K562 (cell line): ENCODE data around the gene CDKN1B. TPM values are rescaled to one million over a fixed set of nuclear protein-coding genes. Genes with fewer than 3 reads are reported as not detected.

ENCODE experiments used
- ATAC-seq: fragments of 200-7000 bp; cut with Tn5 transposase; 3 replicates; pipeline ENCODE4 v1.9.1; 2020; ENCODE audit warnings: moderate library complexity
- BruUV-seq: library from RNA; stranded (reverse); fragments of 400-500 nt; replicated peaks from 2 replicates; lab custom pipeline; 2021; lab: Mats Ljungman, UMichigan
- CTCF ChIA-PET: fragments of 300-600 bp; formaldehyde crosslinking; extraction: SDS; loops from one replicate; lab custom pipeline; 2021; ENCODE audit warnings: low intra/inter-chr PET ratio; lab: Yijun Ruan, JAX
- POLR2A ChIA-PET: fragments of 300-600, 350-650 bp; sonication (Branson Sonifier 250); formaldehyde crosslinking; extraction: SDS; loops from one replicate; lab custom pipeline; 2021; ENCODE audit warnings: antibody characterized with exemption, inconsistent platforms; lab: Yijun Ruan, JAX
- DNase-seq, 4 experiments: peaks; one replicate each; pipeline versions ENCODE4 v3.0.0 to v3.0.0-alpha.2; 2011 to 2018; ENCODE audit warnings: low spot score in 3 of 4, mixed read lengths in 3 of 4; ENCODE audit errors: extremely low read depth in 1 of 4
- FAIRE-seq: peaks from 2 replicates; lab custom pipeline; 2011; peaks lifted over from hg19 to GRCh38; lab: Jason Lieb, UNC
- H2AFZ ChIP-seq: 2 replicates; pipeline ENCODE4 v1.6.0; 2011; ENCODE audit warnings: low read depth, low read length, control low read depth, inconsistent platforms
- H3K27ac ChIP-seq: fragments of 200-600 bp; 3 replicates; pipeline ENCODE4 v1.8.0; 2011; ENCODE audit warnings: low read depth, mild to moderate bottlenecking, control low read depth, inconsistent platforms, low read length, moderate library complexity, mixed read lengths; ENCODE audit errors: extremely low read depth
- H3K27me3 ChIP-seq, 2 experiments: fragments of 300-600 bp in 1 of 2; 2 replicates in 1 of 2; 3 replicates in 1 of 2; pipeline versions ENCODE4 v1.6.0 to v1.8.0; 2011; ENCODE audit warnings: inconsistent platforms in 2 of 2, low read length in 2 of 2, mild to moderate bottlenecking in 1 of 2, mixed read lengths in 1 of 2, moderate library complexity in 1 of 2; ENCODE audit not compliant: control insufficient read depth in 2 of 2, insufficient read depth in 2 of 2
- H3K36me3 ChIP-seq: fragments of 300-600 bp; 3 replicates; pipeline ENCODE4 v1.8.0; 2011; ENCODE audit warnings: mild to moderate bottlenecking, low read length, inconsistent platforms; ENCODE audit not compliant: control insufficient read depth, insufficient read depth
- H3K4me1 ChIP-seq, 2 experiments: fragments of 200-600 bp in 1 of 2; replicated peaks in 1 of 2; 2 replicates in 1 of 2; 3 replicates in 1 of 2; pipeline versions ENCODE4 v1.5.1 to v1.8.0; 2011; ENCODE audit warnings: inconsistent platforms in 2 of 2, low read length in 2 of 2, mild to moderate bottlenecking in 1 of 2, mixed read lengths in 1 of 2, moderate library complexity in 1 of 2; ENCODE audit not compliant: control insufficient read depth in 2 of 2, insufficient read depth in 2 of 2
- H3K4me2 ChIP-seq: 2 replicates; pipeline ENCODE4 v1.6.1; 2011; ENCODE audit warnings: low read length, control low read depth, inconsistent platforms, mixed read lengths; ENCODE audit not compliant: insufficient read depth
- H3K4me3 ChIP-seq: fragments of 200-600 bp; sonication (generic), shearing (Covaris generic); 2 replicates; pipeline ENCODE4 v1.5.1; 2016; ENCODE audit warnings: control low read depth, inconsistent platforms
- H3K79me2 ChIP-seq: fragments of 200-600 bp; 3 replicates; pipeline ENCODE4 v1.8.0; 2011; ENCODE audit warnings: low read length, inconsistent platforms; ENCODE audit not compliant: control insufficient read depth, insufficient read depth
- H3K9ac ChIP-seq, 2 experiments: 2 replicates each; pipeline versions ENCODE4 v1.6.0 to v1.6.1; 2011; ENCODE audit warnings: low read depth in 2 of 2, low read length in 2 of 2, control low read depth in 1 of 2, inconsistent platforms in 1 of 2, mild to moderate bottlenecking in 1 of 2, mixed read lengths in 1 of 2; ENCODE audit not compliant: insufficient read depth in 1 of 2
- H3K9me1 ChIP-seq: one replicate; pipeline ENCODE4 v1.6.0; 2011; ENCODE audit warnings: inconsistent platforms, mild to moderate bottlenecking, low read length, moderate library complexity; ENCODE audit not compliant: control insufficient read depth, insufficient read depth
- H3K9me3 ChIP-seq: replicated peaks from 2 replicates; pipeline ENCODE4 v1.5.1; 2011; ENCODE audit warnings: low read depth, low read length, inconsistent platforms; ENCODE audit not compliant: control insufficient read depth, insufficient read depth
- H4K20me1 ChIP-seq: replicated peaks from 2 replicates; pipeline ENCODE4 v1.6.1; 2011; ENCODE audit warnings: low read length, inconsistent platforms, mixed read lengths; ENCODE audit not compliant: control insufficient read depth, insufficient read depth
- EP400 ChIP-seq: fragments of 450-650 bp; IDR thresholded peaks from 2 replicates; pipeline ENCODE4 v1.6.1; 2017; ENCODE audit warnings: antibody characterized with exemption, mild to moderate bottlenecking, moderate library complexity
- FOXK2 ChIP-seq, 2 experiments: fragments of 450-650 bp; IDR thresholded peaks in 1 of 2; conservative IDR thresholded peaks in 1 of 2; 2 replicates each; pipeline ENCODE4 v1.6.1; 2016; ENCODE audit warnings: low read depth in 2 of 2, mild to moderate bottlenecking in 1 of 2
- MAFK ChIP-seq: IDR thresholded peaks from 2 replicates; pipeline ENCODE4 v1.6.1; 2011; ENCODE audit warnings: low read length, improper control_type of control experiment
- RUNX1 ChIP-seq: sonication (generic); IDR thresholded peaks from 2 replicates; pipeline ENCODE4 v1.6.1; 2016; ENCODE audit warnings: antibody characterized with exemption, low read depth
- SMARCC2 ChIP-seq: fragments of 450-650 bp; IDR thresholded peaks from 2 replicates; pipeline ENCODE4 v1.6.1; 2017; ENCODE audit warnings: antibody characterized with exemption, moderate library complexity, mild to moderate bottlenecking, low read depth
- ZNF143 ChIP-seq: sonication (generic); formaldehyde crosslinking; IDR thresholded peaks from 2 replicates; pipeline ENCODE4 v1.9.0; 2022; ENCODE audit warnings: mild to moderate bottlenecking, missing genetic modification reagents
- ZNF274 ChIP-seq: IDR thresholded peaks from 2 replicates; pipeline ENCODE4 v1.6.1; 2011; ENCODE audit warnings: low read depth, mild to moderate bottlenecking, low read length, moderate library complexity, borderline replicate concordance
- ZNF408 ChIP-seq: fragments of 250-450 bp; sonication (Bioruptor Pico); IDR thresholded peaks from 2 replicates; pipeline ENCODE4 v1.4.0; 2020; ENCODE audit warnings: low read depth, mild to moderate bottlenecking, moderate library complexity
- WGBS: fragments of 100-300 bp; shearing (Covaris generic); methylation state at CpG from one replicate; pipeline ENCODE4 v1.1.6; 2016; ENCODE audit warnings: low coverage, mixed read lengths; ENCODE audit not compliant: insufficient coverage; ENCODE audit errors: missing lambda C conversion rate; 5-methylcytosine and 5-hydroxymethylcytosine counted together
- in situ Hi-C: fragments of 300-500 bp; cut with MboI; formaldehyde crosslinking; loops from 4 replicates; pipeline ENCODE4 v1.15.0; 2018; ENCODE audit warnings: inconsistent platforms, mixed read lengths
- intact Hi-C: fragments of 100-400 bp; cut with micrococcal nuclease; formaldehyde crosslinking; loops from 2 replicates; pipeline ENCODE4 v1.14.2; 2022
- polyA plus RNA-seq, 8 experiments: library from polyadenylated mRNA; depleted of rRNA in 4 of 8; stranded (reverse) in 5 of 8; unstranded in 3 of 8; fragments of >200 nt; fragmentation: Nextera tagmentation in 2 of 8; fragmentation: Illumina TruSeq in 1 of 8; extraction: Ambion mirVana in 2 of 8; extraction: Trizol in 1 of 8; gene quantifications; 2 replicates each; pipeline versions ENCODE4 v1.2.1 to v1.2.3, GENCODE V29; 2011 to 2014; ENCODE audit warnings: inconsistent platforms in 1 of 8, missing spikeins in 1 of 8
- total RNA-seq, 7 experiments: library from RNA; depleted of rRNA in 6 of 7; stranded (reverse); fragments of >200 nt in 6 of 7; fragmentation: Illumina TruSeq in 2 of 7; extraction: Trizol in 2 of 7; gene quantifications; 2 replicates each; pipeline versions ENCODE4 v1.2.1 to v1.2.3, GENCODE V29; 2011 to 2021; ENCODE audit warnings: low replicate concordance in 1 of 7
- TF ChIP-seq, protein P1 (sequence below), 2 experiments: IDR thresholded peaks; 2 replicates each; pipeline ENCODE4 v1.6.1; 2011; ENCODE audit warnings: borderline replicate concordance in 1 of 2, control low read depth in 1 of 2, low read depth in 1 of 2, low read length in 1 of 2, mild to moderate bottlenecking in 1 of 2, mixed read lengths in 1 of 2, moderate library complexity in 1 of 2; ENCODE audit not compliant: insufficient read depth in 1 of 2, insufficient read length in 1 of 2, poor library complexity in 1 of 2, severe bottlenecking in 1 of 2; ENCODE audit errors: extremely low read depth in 1 of 2
- TF ChIP-seq, protein P2 (sequence below): fragments of 250-450 bp; sonication (Bioruptor Pico); IDR thresholded peaks from 2 replicates; pipeline ENCODE4 v1.5.0; 2021

The CDKN1B gene
- total and polyA plus RNA-seq, 9 of the 15 experiments (the other 6 are each of a cell fraction or from before 2014, with no cell fraction given) = 2.6 to 35.2 (median 15.5) TPM

DNA sequence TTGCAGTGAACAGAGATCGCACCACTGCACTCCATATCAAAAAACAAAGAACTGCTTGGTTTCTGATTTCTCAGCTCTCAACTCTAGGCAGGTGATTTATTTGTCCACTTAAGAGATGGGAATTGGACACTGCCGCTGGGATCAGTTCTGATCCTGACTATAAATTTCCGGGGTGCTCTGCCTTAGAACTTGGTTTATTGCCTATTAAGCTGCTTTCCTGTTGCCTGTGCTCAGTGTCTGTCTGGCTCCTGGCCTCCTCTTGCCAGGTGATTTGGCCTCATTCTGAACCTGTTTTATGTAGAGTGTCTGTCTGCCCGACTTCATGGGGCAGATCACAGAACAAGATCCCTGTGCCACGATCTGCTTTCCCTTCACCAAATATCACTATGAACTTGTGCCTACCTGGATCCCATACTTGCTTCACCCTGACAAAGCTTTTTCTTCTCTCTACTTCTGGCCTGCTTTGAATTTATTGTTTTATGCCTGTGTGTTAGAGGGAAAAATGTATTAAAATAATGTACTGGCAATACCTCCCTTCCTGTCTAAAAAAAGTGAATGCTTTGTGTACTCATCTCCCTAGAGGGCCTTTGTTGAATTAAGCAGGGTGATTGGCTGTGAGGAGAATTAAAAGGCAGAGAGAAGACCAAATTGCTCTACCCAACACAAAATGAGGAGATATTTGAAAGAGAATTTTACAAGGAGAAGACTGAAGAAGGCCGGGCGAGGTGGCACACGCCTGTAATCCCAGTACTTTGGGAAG lies 27.6 kb downstream of the CDKN1B start:
- Histone ChIP-seq H3K4me2 (no peak overlapping the region), H3K4me3 (no peak overlapping the region), H2AFZ (no peak overlapping the region), H3K27me3 (no peaks in the 10 kb centered on the region), H3K79me2 (no peaks in the 10 kb centered on the region), H4K20me1 (no peaks in the 10 kb centered on the region), H3K27ac (no peak overlapping the region), H3K4me1 (peaks cover 3 to 4% of the 10 kb centered on the region in 2 experiments; a peak in 3 of 5 replicates), H3K9ac (no peak overlapping the region), H3K36me3 (no peaks in the 10 kb centered on the region), H3K9me1 (no peaks in the 10 kb centered on the region), H3K9me3 (no peaks in the 10 kb centered on the region)
- in situ Hi-C loops (no loop called here), intact Hi-C loops (no loop called here)
- FAIRE-seq = no peak
- no peak for ATAC-seq
- TF ChIP-seq FOXK2 (conservative IDR thresholded peaks at IDR 0.05 in 1 of 2, IDR thresholded peaks at IDR 0.05 in 1 of 2; ENCODE audit: low read depth in 2 of 2) = no peak
- TF ChIP-seq MAFK = no peak
- TF ChIP-seq, protein P1, sequence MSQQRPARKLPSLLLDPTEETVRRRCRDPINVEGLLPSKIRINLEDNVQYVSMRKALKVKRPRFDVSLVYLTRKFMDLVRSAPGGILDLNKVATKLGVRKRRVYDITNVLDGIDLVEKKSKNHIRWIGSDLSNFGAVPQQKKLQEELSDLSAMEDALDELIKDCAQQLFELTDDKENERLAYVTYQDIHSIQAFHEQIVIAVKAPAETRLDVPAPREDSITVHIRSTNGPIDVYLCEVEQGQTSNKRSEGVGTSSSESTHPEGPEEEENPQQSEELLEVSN (IDR thresholded peaks at IDR 0.05; ENCODE audit: borderline replicate concordance in 1 of 2, extremely low read depth in 1 of 2, insufficient read depth in 1 of 2, insufficient read length in 1 of 2, low read depth in 1 of 2, low read length in 1 of 2, poor library complexity in 1 of 2, severe bottlenecking in 1 of 2) = no peak
- TF ChIP-seq EP400 = no peak
- TF ChIP-seq ZNF408 = no peak
- TF ChIP-seq ZNF274 = no peak
- TF ChIP-seq, protein P2, sequence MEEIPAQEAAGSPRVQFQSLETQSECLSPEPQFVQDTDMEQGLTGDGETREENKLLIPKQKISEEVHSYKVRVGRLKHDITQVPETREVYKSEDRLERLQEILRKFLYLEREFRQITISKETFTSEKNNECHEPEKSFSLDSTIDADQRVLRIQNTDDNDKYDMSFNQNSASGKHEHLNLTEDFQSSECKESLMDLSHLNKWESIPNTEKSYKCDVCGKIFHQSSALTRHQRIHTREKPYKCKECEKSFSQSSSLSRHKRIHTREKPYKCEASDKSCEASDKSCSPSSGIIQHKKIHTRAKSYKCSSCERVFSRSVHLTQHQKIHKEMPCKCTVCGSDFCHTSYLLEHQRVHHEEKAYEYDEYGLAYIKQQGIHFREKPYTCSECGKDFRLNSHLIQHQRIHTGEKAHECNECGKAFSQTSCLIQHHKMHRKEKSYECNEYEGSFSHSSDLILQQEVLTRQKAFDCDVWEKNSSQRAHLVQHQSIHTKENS (CRISPR knock-in tag) = no peak
- no peak for TF ChIP-seq ZNF143 (CRISPR knock-in tag)
- no peak for TF ChIP-seq RUNX1
- TF ChIP-seq SMARCC2 = no peak
- DNase-seq = no peak
- 80% methylated on average over 7 of the region's 8 CpGs for WGBS
- CTCF ChIA-PET = no interaction called here
- POLR2A ChIA-PET = no interaction called here
- no TSS peak for BruUV-seq
